GM12878 (cell line): ENCODE measurements around the gene HIPK4.

Experiments used
- CTCF ChIP-seq, 3 experiments: IDR thresholded peaks in 2 of 3; conservative IDR thresholded peaks in 1 of 3; 2 replicates each; pipeline ENCODE4 v1.5.1; 2011; ENCODE audit warnings: low read depth in 3 of 3, low read length in 3 of 3, mild to moderate bottlenecking in 3 of 3, control low read depth in 2 of 3, moderate library complexity in 2 of 3, inconsistent platforms in 1 of 3, mixed read lengths in 1 of 3; ENCODE audit not compliant: control insufficient read depth in 2 of 3, insufficient read depth in 1 of 3; ENCODE audit errors: extremely low read depth in 1 of 3
- EP300 ChIP-seq, 2 experiments: fragments of 150-350 bp in 1 of 2; IDR thresholded peaks; 2 replicates each; pipeline ENCODE4 v1.6.1; 2011 to 2012; ENCODE audit warnings: low read depth in 2 of 2, low read length in 2 of 2, borderline replicate concordance in 1 of 2, improper control_type of control experiment in 1 of 2, inconsistent platforms in 1 of 2; ENCODE audit not compliant: control insufficient read depth in 1 of 2
- MYC ChIP-seq: IDR thresholded peaks from 2 replicates; pipeline ENCODE4 v1.6.1; 2011; ENCODE audit warnings: mild to moderate bottlenecking, low read length, moderate library complexity, inconsistent platforms; ENCODE audit not compliant: insufficient read depth, insufficient replicate concordance, insufficient read length, severe bottlenecking
- POLR2AphosphoS5 ChIP-seq: IDR thresholded peaks from 2 replicates; pipeline ENCODE4 v1.6.1; 2011; ENCODE audit warnings: mild to moderate bottlenecking, low read length, inconsistent platforms

- TF ChIP-seq MYC (no peak), EP300 (IDR thresholded peaks at IDR 0.05; ENCODE audit: borderline replicate concordance in 1 of 2, control insufficient read depth in 1 of 2, low read depth in 2 of 2, low read length in 2 of 2) (no peak), POLR2AphosphoS5 (no peak), CTCF (IDR thresholded peaks at IDR 0.05 in 2 of 3, conservative IDR thresholded peaks at IDR 0.05 in 1 of 3; ENCODE audit: control insufficient read depth in 2 of 3, extremely low read depth in 1 of 3, insufficient read depth in 1 of 3, low read depth in 3 of 3, low read length in 3 of 3) (no peak)
Observed at GRCh38 chr19:40420451-40420765, 30.4 kb upstream of the HIPK4 start.
